ENCODE data around the gene LHPP.

Gene LHPP

GRCh38 chr10:124636271-124636995 lies 174.8 kb downstream of the LHPP start:
- no peak overlapping the region for H3K9ac ChIP-seq
- no peaks in the 10 kb centered on the region for H3K79me2 ChIP-seq (ENCODE audit: insufficient read depth, low read depth)
- no peaks in the 10 kb centered on the region for H3K36me3 ChIP-seq (ENCODE audit: insufficient read depth)
- H4K20me1 ChIP-seq (ENCODE audit: insufficient read depth): no peaks in the 10 kb centered on the region
- H3K27me3 ChIP-seq (ENCODE audit: insufficient read depth, low read depth): no peaks in the 10 kb centered on the region
- H2AFZ ChIP-seq (ENCODE audit: low read depth): no peak overlapping the region
- peaks cover 7% of the 10 kb centered on the region for H3K4me1 ChIP-seq (ENCODE audit: low read depth, poor library complexity, severe bottlenecking)
- H3K4me3 ChIP-seq (IDR thresholded peaks at IDR 0.05; ENCODE audit: insufficient read depth, low read depth, low read length): no peak overlapping the region
- no peak for TF ChIP-seq CTCF (conservative IDR thresholded peaks at IDR 0.05; ENCODE audit: low read depth, low read length)
- H3K4me2 ChIP-seq: no peak overlapping the region
- no peak overlapping the region for H3K27ac ChIP-seq

GRCh38 chr10:124637091-124637700 lies 175.6 kb downstream of the LHPP start:
- H4K20me1 ChIP-seq (ENCODE audit: insufficient read depth): no peaks in the 10 kb centered on the region
- no peaks in the 10 kb centered on the region for H3K79me2 ChIP-seq (ENCODE audit: insufficient read depth, low read depth)
- H3K4me1 ChIP-seq (ENCODE audit: low read depth, poor library complexity, severe bottlenecking): peaks cover 15% of the 10 kb centered on the region
- H3K4me3 ChIP-seq (IDR thresholded peaks at IDR 0.05; ENCODE audit: insufficient read depth, low read depth, low read length): no peak overlapping the region
- H3K27me3 ChIP-seq (ENCODE audit: insufficient read depth, low read depth): no peaks in the 10 kb centered on the region
- H3K27ac ChIP-seq: no peak overlapping the region
- H3K4me2 ChIP-seq: no peak overlapping the region
- no peak overlapping the region for H3K9ac ChIP-seq
- H3K36me3 ChIP-seq (ENCODE audit: insufficient read depth): no peaks in the 10 kb centered on the region
- no peak overlapping the region for H2AFZ ChIP-seq (ENCODE audit: low read depth)
- TF ChIP-seq CTCF (conservative IDR thresholded peaks at IDR 0.05; ENCODE audit: low read depth, low read length): no peak

DNA sequence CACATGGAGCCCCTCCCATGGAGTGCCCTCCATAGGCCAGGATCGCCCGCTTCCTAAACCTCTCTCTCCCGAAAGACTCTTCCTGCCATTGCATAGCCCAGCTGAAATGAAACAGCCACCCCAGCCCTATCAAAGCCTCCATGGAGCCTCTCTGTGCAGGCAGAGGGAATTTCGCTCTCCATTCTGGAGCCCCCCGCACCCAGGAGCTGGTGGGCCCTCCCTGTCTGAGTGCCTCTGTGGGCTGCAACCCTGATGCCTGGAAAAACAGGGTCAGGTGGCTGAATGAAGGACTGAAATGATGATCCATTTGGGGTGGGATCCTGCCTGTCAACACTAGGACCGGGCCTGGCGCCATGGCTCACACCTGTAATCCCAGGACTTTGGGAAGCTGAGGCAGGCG lies 176.1 kb downstream of the LHPP start:
- Histone ChIP-seq H3K4me3 (IDR thresholded peaks at IDR 0.05; ENCODE audit: insufficient read depth, low read depth, low read length) (no peak overlapping the region), H3K27me3 (ENCODE audit: insufficient read depth, low read depth) (no peaks in the 10 kb centered on the region), H2AFZ (ENCODE audit: low read depth) (no peak overlapping the region), H3K27ac (no peak overlapping the region), H3K4me1 (ENCODE audit: low read depth, poor library complexity, severe bottlenecking) (peaks cover 15% of the 10 kb centered on the region), H3K4me2 (no peak overlapping the region), H3K79me2 (ENCODE audit: insufficient read depth, low read depth) (no peaks in the 10 kb centered on the region), H3K9ac (no peak overlapping the region), H3K36me3 (ENCODE audit: insufficient read depth) (0 out of 2 replicates have a peak, but pooled peaks cover under 1% of the 10 kb centered on the region), H4K20me1 (ENCODE audit: insufficient read depth) (no peaks in the 10 kb centered on the region)
- no peak for TF ChIP-seq CTCF (conservative IDR thresholded peaks at IDR 0.05; ENCODE audit: low read depth, low read length)

- Histone ChIP-seq H3K79me2 (ENCODE audit: insufficient read depth, low read depth) (no peaks in the 10 kb centered on the region), H3K9ac (no peak overlapping the region), H3K4me2 (no peak overlapping the region), H3K27ac (no peak overlapping the region), H3K36me3 (ENCODE audit: insufficient read depth) (0 out of 2 replicates have a peak, but pooled peaks cover 4% of the 10 kb centered on the region), H3K4me1 (ENCODE audit: low read depth, poor library complexity, severe bottlenecking) (peaks cover 15% of the 10 kb centered on the region), H2AFZ (ENCODE audit: low read depth) (no peak overlapping the region), H3K4me3 (IDR thresholded peaks at IDR 0.05; ENCODE audit: insufficient read depth, low read depth, low read length) (no peak overlapping the region), H4K20me1 (ENCODE audit: insufficient read depth) (no peaks in the 10 kb centered on the region), H3K27me3 (ENCODE audit: insufficient read depth, low read depth) (no peaks in the 10 kb centered on the region)
- no peak for TF ChIP-seq CTCF (conservative IDR thresholded peaks at IDR 0.05; ENCODE audit: low read depth, low read length)
These were observed 177.6 kb downstream of the LHPP start for GRCh38 chr10:124639206-124639605.
